ENCODE results near the gene GCKR.
"Not testable (repeated sequence)": the region's sequence is repeated elsewhere in the genome, so short reads cannot be mapped to it uniquely, and the experiment has no call there.

GCKR gene

DNA sequence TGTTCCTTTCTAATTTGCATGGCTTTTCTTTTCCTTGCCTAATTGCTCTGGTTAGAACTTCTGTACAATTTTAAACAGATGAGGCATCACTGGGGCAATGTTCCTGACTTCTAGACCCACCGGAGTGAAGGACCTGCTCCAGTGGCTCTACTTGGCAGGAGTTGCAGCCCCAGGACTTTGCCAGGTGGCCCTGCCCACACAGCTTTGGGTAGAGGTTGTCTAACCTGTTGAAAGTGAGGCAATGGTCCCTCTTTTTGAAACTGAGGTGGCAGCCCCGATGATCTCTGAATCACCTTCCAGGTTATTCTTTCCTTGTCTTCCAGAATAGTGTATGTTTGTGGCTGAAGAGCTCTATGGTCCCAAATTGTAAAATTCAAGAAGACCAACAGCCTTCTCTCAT is 56.3 kb downstream of the GCKR start:
- TF ChIP-seq, protein P1, sequence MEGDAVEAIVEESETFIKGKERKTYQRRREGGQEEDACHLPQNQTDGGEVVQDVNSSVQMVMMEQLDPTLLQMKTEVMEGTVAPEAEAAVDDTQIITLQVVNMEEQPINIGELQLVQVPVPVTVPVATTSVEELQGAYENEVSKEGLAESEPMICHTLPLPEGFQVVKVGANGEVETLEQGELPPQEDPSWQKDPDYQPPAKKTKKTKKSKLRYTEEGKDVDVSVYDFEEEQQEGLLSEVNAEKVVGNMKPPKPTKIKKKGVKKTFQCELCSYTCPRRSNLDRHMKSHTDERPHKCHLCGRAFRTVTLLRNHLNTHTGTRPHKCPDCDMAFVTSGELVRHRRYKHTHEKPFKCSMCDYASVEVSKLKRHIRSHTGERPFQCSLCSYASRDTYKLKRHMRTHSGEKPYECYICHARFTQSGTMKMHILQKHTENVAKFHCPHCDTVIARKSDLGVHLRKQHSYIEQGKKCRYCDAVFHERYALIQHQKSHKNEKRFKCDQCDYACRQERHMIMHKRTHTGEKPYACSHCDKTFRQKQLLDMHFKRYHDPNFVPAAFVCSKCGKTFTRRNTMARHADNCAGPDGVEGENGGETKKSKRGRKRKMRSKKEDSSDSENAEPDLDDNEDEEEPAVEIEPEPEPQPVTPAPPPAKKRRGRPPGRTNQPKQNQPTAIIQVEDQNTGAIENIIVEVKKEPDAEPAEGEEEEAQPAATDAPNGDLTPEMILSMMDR (IDR thresholded peaks at IDR 0.05), result no peak
- DNase-seq (ENCODE audit: low spot score), result no peak
- Histone ChIP-seq H3K27ac (no peak overlapping the region), H3K4me3 (no peak overlapping the region)

GRCh38 chr2:27554451-27554850 is 57.8 kb downstream of the GCKR start:
- H3K27ac ChIP-seq; H3K4me3 ChIP-seq; DNase-seq (ENCODE audit: low spot score): not testable (repeated sequence)

- DNase-seq (ENCODE audit: low spot score), result no peak
- TF ChIP-seq, protein P1 (IDR thresholded peaks at IDR 0.05), result no peak
- Histone ChIP-seq H3K4me3 (no peak overlapping the region), H3K27ac (no peak overlapping the region)
These were observed 62.6 kb downstream of the GCKR start for GRCh38 chr2:27559228-27559627.

DNA sequence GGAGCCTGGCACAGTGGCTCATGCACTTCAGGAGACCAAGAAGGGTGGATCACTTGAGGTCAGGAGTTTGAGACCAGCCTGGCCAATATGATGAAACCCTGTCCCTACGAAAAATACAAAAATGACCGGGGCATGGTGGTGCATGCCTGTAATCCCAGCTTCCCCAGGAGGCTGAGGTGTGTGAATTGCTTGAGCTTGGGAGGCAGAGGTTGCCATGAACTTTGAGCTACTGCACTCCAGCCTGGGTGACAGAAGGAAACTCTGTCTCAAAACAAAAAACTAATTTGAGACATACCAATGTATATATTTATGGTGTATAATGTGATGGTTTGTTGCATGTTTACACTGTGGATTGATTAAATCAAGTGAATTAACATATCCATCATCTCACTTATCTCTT is 64.4 kb downstream of the GCKR start:
- TF ChIP-seq, protein P1 (IDR thresholded peaks at IDR 0.05), result no peak
- no peak for DNase-seq (ENCODE audit: low spot score)
- no peak overlapping the region for H3K27ac ChIP-seq
- H3K4me3 ChIP-seq, result no peak overlapping the region

DNA sequence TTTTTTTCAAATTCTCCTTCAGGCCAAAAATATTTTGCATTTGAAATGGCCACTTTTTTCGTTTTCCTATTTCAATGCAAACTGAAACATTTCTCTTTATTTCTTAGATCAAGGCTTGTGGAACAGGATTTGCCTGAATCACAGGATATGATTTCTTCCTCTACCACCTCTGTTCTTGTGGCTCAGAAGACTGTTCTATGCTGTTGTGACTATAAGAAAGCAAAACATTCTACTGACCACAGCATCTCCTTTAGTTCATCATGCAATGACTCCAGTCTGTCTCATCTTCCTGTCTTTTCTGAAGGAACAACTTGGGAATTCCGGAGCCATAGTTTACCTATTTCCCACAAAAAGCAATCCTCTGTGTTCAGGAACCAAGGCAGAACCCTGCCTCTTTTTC is 70.0 kb downstream of the GCKR start:
- no peak for DNase-seq (ENCODE audit: low spot score)
- Histone ChIP-seq H3K27ac (no peak overlapping the region), H3K4me3 (no peak overlapping the region)
- TF ChIP-seq, protein P1 (IDR thresholded peaks at IDR 0.05), result no peak

GRCh38 chr2:27569398-27569797 is 72.8 kb downstream of the GCKR start:
- Histone ChIP-seq H3K4me3 (no peak overlapping the region), H3K27ac (no peak overlapping the region)
- DNase-seq (ENCODE audit: low spot score), result no peak
- TF ChIP-seq, protein P1 (IDR thresholded peaks at IDR 0.05), result no peak

GRCh38 chr2:27571197-27571596 is 74.6 kb downstream of the GCKR start:
- Histone ChIP-seq H3K27ac (no peak overlapping the region), H3K4me3 (no peak overlapping the region)
- no peak for DNase-seq (ENCODE audit: low spot score)
- TF ChIP-seq, protein P1 (IDR thresholded peaks at IDR 0.05), result no peak

- TF ChIP-seq, protein P1 (IDR thresholded peaks at IDR 0.05), result no peak
These were observed 75.0 kb downstream of the GCKR start for GRCh38 chr2:27571681-27572080.

More at GRCh38 chr2:27571681-27572080, 75.0 kb downstream of the GCKR start:
- no peak overlapping the region for H3K27ac ChIP-seq
- no peak for DNase-seq (ENCODE audit: low spot score)
- H3K4me3 ChIP-seq, result no peak overlapping the region
